AG08396 (cell line): ENCODE measurements around the gene CSNK1G3.

Experiments used
- DNase-seq: peaks from one replicate; pipeline ENCODE4 v3.0.0; 2012; ENCODE audit warnings: low spot score, mixed read lengths

CSNK1G3 gene

GRCh38 chr5:123647066-123647465 is 135.1 kb downstream of the CSNK1G3 start:
- no peak for DNase-seq

GRCh38 chr5:123651234-123651633 is 139.3 kb downstream of the CSNK1G3 start:
- no peak for DNase-seq

GRCh38 chr5:123659011-123659410 is 147.0 kb downstream of the CSNK1G3 start:
- no peak for DNase-seq

GRCh38 chr5:123659495-123659894 is 147.5 kb downstream of the CSNK1G3 start:
- no peak for DNase-seq

GRCh38 chr5:123664961-123665360 is 153.0 kb downstream of the CSNK1G3 start:
- no peak for DNase-seq

GRCh38 chr5:123665822-123666371 is 153.9 kb downstream of the CSNK1G3 start:
- DNase-seq, result no peak
